GM18499 (cell line): ENCODE measurements around the gene EEF1G.

Experiments used
- ATAC-seq: cut with Tn5 transposase; IDR thresholded peaks from one replicate; pipeline ENCODE4 v1.9.1; 2021; ENCODE audit warnings: moderate number of reproducible peaks; ENCODE audit not compliant: insufficient read depth, unreplicated experiment

The EEF1G gene

GRCh38 chr11:62543680-62544444, 29.8 kb downstream of the EEF1G start:
- no peak for ATAC-seq

GRCh38 chr11:62542750-62543567, 30.7 kb downstream of the EEF1G start:
- ATAC-seq, result no peak

- ATAC-seq, result no peak
Measured at GRCh38 chr11:62542111-62542745, 31.5 kb downstream of the EEF1G start.

- no peak for ATAC-seq
Measured at GRCh38 chr11:62540804-62541701, 32.6 kb downstream of the EEF1G start.

GRCh38 chr11:62539238-62539925, 34.3 kb downstream of the EEF1G start:
- no peak for ATAC-seq

GRCh38 chr11:62538470-62539237, 35.0 kb downstream of the EEF1G start:
- ATAC-seq, result no peak

- no peak for ATAC-seq
Measured at GRCh38 chr11:62536301-62536957, 37.3 kb downstream of the EEF1G start.

- ATAC-seq, result no peak
Measured at GRCh38 chr11:62535802-62536201, 37.9 kb downstream of the EEF1G start.

- no peak for ATAC-seq
Measured at GRCh38 chr11:62534779-62535545, 38.7 kb downstream of the EEF1G start.

GRCh38 chr11:62532096-62532495, 41.6 kb downstream of the EEF1G start:
- ATAC-seq, result no peak

- no peak for ATAC-seq
Measured at GRCh38 chr11:62516736-62517371, 56.8 kb downstream of the EEF1G start.

- no peak for ATAC-seq
Measured at GRCh38 chr11:62514151-62514550, 59.5 kb downstream of the EEF1G start.

GRCh38 chr11:62513626-62514025, 60.1 kb downstream of the EEF1G start:
- no peak for ATAC-seq

- ATAC-seq, result no peak
Measured at GRCh38 chr11:62512961-62513360, 60.7 kb downstream of the EEF1G start.
